ENCODE data around the gene SYTL4. TPM values are rescaled to one million over a fixed set of nuclear protein-coding genes. Genes with fewer than 3 reads are reported as not detected.

The SYTL4 gene
- total RNA-seq, 4 donors from 2014 or later: 1.7 to 6.4 (median 4.0) TPM

DNA sequence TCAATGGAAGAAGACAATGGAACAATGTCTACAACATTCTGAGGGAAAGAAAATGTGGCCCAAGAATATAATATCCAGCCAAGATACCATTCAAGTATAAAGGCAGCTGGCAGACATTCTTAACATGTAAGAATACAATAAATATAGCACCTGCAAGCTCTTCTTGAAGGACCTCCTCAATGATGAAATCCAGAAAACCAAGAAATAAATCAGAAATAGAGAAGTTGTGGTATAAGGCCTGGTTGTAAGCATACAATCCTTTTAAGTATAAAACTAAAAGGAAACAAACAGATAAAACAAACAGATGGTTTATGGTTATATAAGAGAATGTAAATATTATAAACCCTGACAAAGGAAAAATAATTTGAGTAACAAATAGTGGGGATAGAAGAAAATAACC lies 33.4 kb downstream of the SYTL4 start:
- no peak for DNase-seq (ENCODE audit: low spot score in 2 of 2)
- TF ChIP-seq, protein P1, sequence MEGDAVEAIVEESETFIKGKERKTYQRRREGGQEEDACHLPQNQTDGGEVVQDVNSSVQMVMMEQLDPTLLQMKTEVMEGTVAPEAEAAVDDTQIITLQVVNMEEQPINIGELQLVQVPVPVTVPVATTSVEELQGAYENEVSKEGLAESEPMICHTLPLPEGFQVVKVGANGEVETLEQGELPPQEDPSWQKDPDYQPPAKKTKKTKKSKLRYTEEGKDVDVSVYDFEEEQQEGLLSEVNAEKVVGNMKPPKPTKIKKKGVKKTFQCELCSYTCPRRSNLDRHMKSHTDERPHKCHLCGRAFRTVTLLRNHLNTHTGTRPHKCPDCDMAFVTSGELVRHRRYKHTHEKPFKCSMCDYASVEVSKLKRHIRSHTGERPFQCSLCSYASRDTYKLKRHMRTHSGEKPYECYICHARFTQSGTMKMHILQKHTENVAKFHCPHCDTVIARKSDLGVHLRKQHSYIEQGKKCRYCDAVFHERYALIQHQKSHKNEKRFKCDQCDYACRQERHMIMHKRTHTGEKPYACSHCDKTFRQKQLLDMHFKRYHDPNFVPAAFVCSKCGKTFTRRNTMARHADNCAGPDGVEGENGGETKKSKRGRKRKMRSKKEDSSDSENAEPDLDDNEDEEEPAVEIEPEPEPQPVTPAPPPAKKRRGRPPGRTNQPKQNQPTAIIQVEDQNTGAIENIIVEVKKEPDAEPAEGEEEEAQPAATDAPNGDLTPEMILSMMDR (IDR thresholded peaks at IDR 0.05): no peak
- TF ChIP-seq POLR2A (IDR thresholded peaks at IDR 0.05): no peak
- H3K4me3 ChIP-seq (ENCODE audit: low read depth, poor library complexity, severe bottlenecking): no peak overlapping the region
- intact Hi-C loops (cut with DNase I; ENCODE audit: low total_unique reads): no loop called here

DNA sequence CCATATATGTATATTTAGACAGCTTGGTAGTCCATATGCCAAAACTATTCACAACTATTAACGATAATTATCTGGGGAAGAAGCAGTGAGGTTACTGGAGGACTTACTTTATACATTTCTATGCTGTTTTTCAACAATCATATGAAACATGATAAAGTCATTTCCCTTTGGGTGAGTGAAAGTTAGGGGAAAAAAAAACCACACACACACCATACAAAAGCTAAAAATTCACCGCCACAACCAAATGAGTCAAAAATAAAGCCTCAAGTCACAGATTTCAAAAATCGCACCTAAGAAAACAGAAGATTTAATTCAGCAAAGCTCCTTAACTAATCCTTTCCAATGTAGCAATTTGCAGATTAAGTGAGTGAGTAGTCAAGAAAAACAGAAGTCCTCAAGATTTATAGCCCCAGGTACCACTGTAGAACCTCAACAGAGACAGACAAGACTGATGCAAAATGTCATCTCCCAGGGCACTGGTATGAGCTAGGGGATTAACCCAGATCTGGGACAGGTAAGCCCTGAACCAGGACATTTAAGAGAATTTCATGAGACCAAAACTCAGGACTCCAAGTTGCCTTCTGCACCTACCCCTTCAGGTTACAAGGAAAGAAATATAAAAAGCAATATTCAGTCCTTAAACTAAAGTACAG lies 35.1 kb downstream of the SYTL4 start:
- TF ChIP-seq, protein P1 (IDR thresholded peaks at IDR 0.05): no peak
- no peak for TF ChIP-seq POLR2A (IDR thresholded peaks at IDR 0.05)
- no peak overlapping the region for H3K4me3 ChIP-seq (ENCODE audit: low read depth, poor library complexity, severe bottlenecking)
- 77 to 85% methylated on average over 3 of the region's 3 CpGs for WGBS, 2 donors
- DNase-seq (ENCODE audit: low spot score in 2 of 2): no peak
- intact Hi-C loops (cut with DNase I; ENCODE audit: low total_unique reads): no loop called here

DNA sequence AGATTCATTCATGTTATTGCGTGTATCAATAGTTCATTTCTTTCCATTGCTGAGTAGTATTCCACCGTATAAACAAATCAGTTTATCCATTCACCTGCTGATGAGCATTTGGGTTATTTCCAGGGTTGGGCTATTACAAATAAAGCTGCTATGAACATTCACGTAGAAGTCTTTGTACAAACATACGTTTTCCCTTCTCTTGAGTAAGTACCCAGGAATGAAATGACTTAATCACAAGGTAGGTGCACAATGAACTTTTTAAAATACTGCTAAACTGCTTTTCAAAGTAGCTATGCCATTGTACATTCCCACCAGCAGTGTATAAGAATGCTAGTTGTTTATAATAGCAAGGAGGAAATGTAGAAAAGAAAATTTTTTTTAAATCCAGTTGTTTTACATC lies 35.9 kb downstream of the SYTL4 start:
- no peak for DNase-seq (ENCODE audit: low spot score in 2 of 2)
- no peak for TF ChIP-seq POLR2A (IDR thresholded peaks at IDR 0.05)
- TF ChIP-seq, protein P1 (IDR thresholded peaks at IDR 0.05): no peak
- 57 to 60% methylated on average over 4 of the region's 4 CpGs for WGBS, 2 donors
- intact Hi-C loops (cut with DNase I; ENCODE audit: low total_unique reads): no loop called here
- H3K4me3 ChIP-seq (ENCODE audit: low read depth, poor library complexity, severe bottlenecking): no peak overlapping the region

DNA sequence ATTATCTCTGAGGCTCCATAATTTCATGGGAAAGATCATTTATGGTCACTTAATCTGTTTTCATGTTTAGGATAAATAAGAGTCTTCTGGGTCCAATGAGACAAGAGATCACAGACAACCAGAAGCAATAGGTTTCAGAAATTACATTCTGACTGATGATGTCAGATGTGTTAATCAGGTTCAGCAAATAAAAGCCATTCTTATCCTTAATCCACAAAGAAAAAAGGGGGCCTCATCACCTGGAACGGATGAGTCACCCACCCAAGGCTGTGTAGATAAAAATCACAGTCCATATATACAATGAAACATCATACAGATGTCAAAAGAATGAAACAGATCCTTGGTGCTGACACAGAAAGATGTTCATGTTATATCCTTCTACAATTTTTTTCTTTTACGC lies 36.6 kb downstream of the SYTL4 start:
- WGBS, 2 donors: 55 to 62% methylated on average over 2 of the region's 2 CpGs
- H3K4me3 ChIP-seq (ENCODE audit: low read depth, poor library complexity, severe bottlenecking): no peak overlapping the region
- no peak for TF ChIP-seq POLR2A (IDR thresholded peaks at IDR 0.05)
- TF ChIP-seq, protein P1 (IDR thresholded peaks at IDR 0.05): no peak
- DNase-seq (ENCODE audit: low spot score in 2 of 2): no peak
- intact Hi-C loops (cut with DNase I; ENCODE audit: low total_unique reads): no loop called here

DNA sequence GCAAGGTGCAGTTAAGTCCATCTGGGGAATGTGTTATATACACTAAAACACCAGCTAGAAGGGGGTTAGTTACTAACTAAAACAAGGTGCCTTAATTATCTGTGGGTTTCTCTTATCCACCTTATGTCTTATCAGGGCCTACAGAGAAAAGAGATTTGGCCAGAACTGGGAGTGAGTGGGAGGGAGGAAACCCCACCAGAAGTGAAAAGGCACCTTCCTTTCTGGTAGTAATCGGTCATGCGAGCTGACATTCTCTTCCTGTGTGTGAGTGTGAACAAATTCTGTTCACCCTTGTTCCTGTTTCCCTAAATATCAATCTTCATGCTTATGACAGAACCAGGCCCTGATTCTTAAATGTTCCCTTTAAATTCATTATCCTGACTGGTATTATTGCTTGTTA lies 44.4 kb downstream of the SYTL4 start:
- DNase-seq (ENCODE audit: low spot score in 2 of 2): no peak
- intact Hi-C loops (cut with DNase I; ENCODE audit: low total_unique reads): loop anchor here (10.0 kb wide), 1 partner anchor 77 kb away; no protein-coding TSS in a partner anchor
- 57 to 64% methylated on average over 2 of the region's 2 CpGs for WGBS, 2 donors
- no peak overlapping the region for H3K4me3 ChIP-seq (ENCODE audit: low read depth, poor library complexity, severe bottlenecking)
- TF ChIP-seq, protein P1 (IDR thresholded peaks at IDR 0.05): no peak
- TF ChIP-seq POLR2A (IDR thresholded peaks at IDR 0.05): no peak

DNA sequence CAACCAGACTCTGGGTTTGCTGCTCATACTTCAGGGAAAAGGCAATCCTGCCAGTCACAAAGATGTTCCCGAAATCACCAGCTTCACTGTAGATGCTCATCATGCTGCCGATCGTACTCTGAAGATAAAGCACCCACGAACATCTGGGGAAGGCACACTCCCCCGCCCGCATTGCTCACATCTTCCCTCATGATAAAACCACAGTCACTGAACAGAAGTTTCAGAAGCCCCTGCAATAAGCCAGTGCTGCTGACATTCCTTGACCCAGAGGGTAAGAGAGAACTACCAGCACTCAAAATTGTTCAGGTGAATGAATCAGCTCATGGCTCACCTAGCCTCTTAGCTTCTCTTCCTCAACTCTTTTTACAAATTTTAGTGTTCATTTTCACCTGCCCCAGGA lies 44.8 kb downstream of the SYTL4 start:
- H3K4me3 ChIP-seq (ENCODE audit: low read depth, poor library complexity, severe bottlenecking): no peak overlapping the region
- WGBS, 2 donors: 52 to 71% methylated on average over 4 to 6 of the region's 6 CpGs
- DNase-seq (ENCODE audit: low spot score in 2 of 2): no peak
- no peak for TF ChIP-seq POLR2A (IDR thresholded peaks at IDR 0.05)
- TF ChIP-seq, protein P1 (IDR thresholded peaks at IDR 0.05): no peak
- intact Hi-C loops (cut with DNase I; ENCODE audit: low total_unique reads): loop anchor here (10.0 kb wide), 1 partner anchor 78 kb away; no protein-coding TSS in a partner anchor

Measured in lower leg skin (tissue), 4 donors.